ENCODE results near the gene KCNH2. TPM values are rescaled to one million over a fixed set of nuclear protein-coding genes. Genes with fewer than 3 reads are reported as not detected.

The KCNH2 gene
- total RNA-seq, 1 experiment from 2014 or later, result 1.5 TPM

- no TSS peak for BruUV-seq (replicated peaks)
- Histone ChIP-seq H3K27me3 (replicated peaks; ENCODE audit: insufficient read depth, low read depth, low read length, poor library complexity) (no peaks in the 10 kb centered on the region), H3K4me1 (ENCODE audit: insufficient read depth, low read length, poor library complexity, severe bottlenecking) (no peaks in the 10 kb centered on the region), H3K9me3 (ENCODE audit: low read depth, low read length, poor library complexity, severe bottlenecking) (no peaks in the 10 kb centered on the region), H3K27ac (ENCODE audit: low read depth, low read length, poor library complexity, severe bottlenecking) (no peak overlapping the region), H3K4me3 (ENCODE audit: low read depth, low read length, poor library complexity, severe bottlenecking) (no peak overlapping the region), H3K36me3 (ENCODE audit: insufficient read depth, low read length, poor library complexity, severe bottlenecking) (no peaks in the 10 kb centered on the region)
- no peak for DNase-seq (ENCODE audit: low spot score)
- POLR2A ChIA-PET (ENCODE audit: low non-redundant PET), result no interaction called here
- no peak for TF ChIP-seq EZH2 (IDR thresholded peaks at IDR 0.05; ENCODE audit: borderline replicate concordance, low read depth, low read length, poor library complexity, severe bottlenecking)
- TF ChIP-seq, protein P1, sequence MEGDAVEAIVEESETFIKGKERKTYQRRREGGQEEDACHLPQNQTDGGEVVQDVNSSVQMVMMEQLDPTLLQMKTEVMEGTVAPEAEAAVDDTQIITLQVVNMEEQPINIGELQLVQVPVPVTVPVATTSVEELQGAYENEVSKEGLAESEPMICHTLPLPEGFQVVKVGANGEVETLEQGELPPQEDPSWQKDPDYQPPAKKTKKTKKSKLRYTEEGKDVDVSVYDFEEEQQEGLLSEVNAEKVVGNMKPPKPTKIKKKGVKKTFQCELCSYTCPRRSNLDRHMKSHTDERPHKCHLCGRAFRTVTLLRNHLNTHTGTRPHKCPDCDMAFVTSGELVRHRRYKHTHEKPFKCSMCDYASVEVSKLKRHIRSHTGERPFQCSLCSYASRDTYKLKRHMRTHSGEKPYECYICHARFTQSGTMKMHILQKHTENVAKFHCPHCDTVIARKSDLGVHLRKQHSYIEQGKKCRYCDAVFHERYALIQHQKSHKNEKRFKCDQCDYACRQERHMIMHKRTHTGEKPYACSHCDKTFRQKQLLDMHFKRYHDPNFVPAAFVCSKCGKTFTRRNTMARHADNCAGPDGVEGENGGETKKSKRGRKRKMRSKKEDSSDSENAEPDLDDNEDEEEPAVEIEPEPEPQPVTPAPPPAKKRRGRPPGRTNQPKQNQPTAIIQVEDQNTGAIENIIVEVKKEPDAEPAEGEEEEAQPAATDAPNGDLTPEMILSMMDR (conservative IDR thresholded peaks at IDR 0.05; ENCODE audit: low read depth, low read length), result no peak
- CTCF ChIA-PET, result no interaction called here
- intact Hi-C loops (cut with micrococcal nuclease; ENCODE audit: unreplicated experiment), result no loop called here
Observed at GRCh38 chr7:150951181-150951520, 27.0 kb downstream of the KCNH2 start.

DNA sequence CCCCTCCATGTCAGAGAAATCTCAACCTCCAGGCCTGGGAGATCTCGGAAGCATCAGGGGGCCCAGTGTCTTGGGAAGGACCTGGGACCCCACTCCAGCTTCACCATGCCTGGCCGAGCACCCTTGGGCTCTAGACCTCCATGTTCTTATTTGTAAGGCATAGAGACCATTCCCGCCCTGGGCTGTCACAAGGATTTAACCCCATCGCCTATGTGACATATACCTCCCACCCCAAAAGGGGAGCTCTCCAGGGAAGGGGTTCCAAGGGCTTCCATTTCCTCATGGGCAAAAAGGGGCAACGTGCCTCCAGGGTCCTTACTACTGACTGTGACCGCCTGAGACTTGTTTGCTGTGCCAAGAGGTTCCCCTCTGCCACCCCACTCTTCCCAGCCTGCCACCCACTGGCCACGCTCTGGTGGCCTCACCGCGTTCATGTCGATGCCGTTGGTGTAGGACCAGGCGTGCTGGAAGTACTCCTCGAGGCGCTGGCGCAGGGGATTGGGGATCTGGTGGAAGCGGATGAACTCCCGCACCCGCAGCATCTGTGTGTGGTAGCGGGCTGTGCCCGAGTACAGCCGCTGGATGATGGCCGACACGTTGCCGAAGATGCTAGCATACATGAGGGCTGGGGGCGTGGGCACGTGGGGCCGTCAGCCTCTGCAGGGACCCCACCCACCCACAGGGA is 27.5 kb downstream of the KCNH2 start:
- no peak for DNase-seq (ENCODE audit: low spot score)
- intact Hi-C loops (cut with micrococcal nuclease; ENCODE audit: unreplicated experiment), result no loop called here
- Histone ChIP-seq H3K9me3 (ENCODE audit: low read depth, low read length, poor library complexity, severe bottlenecking) (no peaks in the 10 kb centered on the region), H3K27me3 (replicated peaks; ENCODE audit: insufficient read depth, low read depth, low read length, poor library complexity) (no peaks in the 10 kb centered on the region), H3K4me1 (ENCODE audit: insufficient read depth, low read length, poor library complexity, severe bottlenecking) (peaks cover 4% of the 10 kb centered on the region), H3K36me3 (ENCODE audit: insufficient read depth, low read length, poor library complexity, severe bottlenecking) (no peaks in the 10 kb centered on the region), H3K4me3 (ENCODE audit: low read depth, low read length, poor library complexity, severe bottlenecking) (no peak overlapping the region), H3K27ac (ENCODE audit: low read depth, low read length, poor library complexity, severe bottlenecking) (no peak overlapping the region)
- no TSS peak for BruUV-seq (replicated peaks)
- ChIA-PET CTCF (no interaction called here), POLR2A (ENCODE audit: low non-redundant PET) (no interaction called here)
- TF ChIP-seq, protein P1 (conservative IDR thresholded peaks at IDR 0.05; ENCODE audit: low read depth, low read length), result no peak
- no peak for TF ChIP-seq EZH2 (IDR thresholded peaks at IDR 0.05; ENCODE audit: borderline replicate concordance, low read depth, low read length, poor library complexity, severe bottlenecking)

DNA sequence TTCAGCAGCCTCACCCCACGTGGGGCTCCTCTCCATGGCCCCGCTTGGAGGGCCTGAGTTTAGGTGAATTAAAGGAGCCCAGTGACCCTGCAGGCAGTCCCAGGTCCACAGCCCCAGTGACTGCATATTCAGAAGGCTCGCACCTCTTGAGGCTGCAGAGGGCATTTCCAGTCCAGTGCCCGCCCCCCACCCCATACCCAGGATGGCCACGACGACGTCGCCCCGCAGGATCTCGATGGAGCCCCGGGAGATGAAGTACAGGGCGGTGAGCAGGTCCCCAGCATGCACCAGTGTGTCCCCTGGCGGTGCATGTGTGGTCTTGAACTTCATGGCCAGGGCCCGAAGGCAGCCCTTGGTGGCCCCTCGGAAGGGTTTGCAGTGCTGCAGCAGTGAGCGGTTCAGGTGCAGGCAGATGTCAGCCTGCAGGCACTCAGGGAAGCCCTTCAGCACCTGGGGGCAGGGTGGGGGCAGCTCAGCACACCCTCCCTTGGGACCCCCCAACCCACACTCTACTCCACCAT is 28.1 kb downstream of the KCNH2 start:
- no peaks in the 10 kb centered on the region for H3K9me3 ChIP-seq (ENCODE audit: low read depth, low read length, poor library complexity, severe bottlenecking)
- H3K27ac ChIP-seq (ENCODE audit: low read depth, low read length, poor library complexity, severe bottlenecking), result no peak overlapping the region
- POLR2A ChIA-PET (ENCODE audit: low non-redundant PET), result no interaction called here
- CTCF ChIA-PET, result no interaction called here
- H3K4me3 ChIP-seq (ENCODE audit: low read depth, low read length, poor library complexity, severe bottlenecking), result no peak overlapping the region
- no peaks in the 10 kb centered on the region for H3K27me3 ChIP-seq (replicated peaks; ENCODE audit: insufficient read depth, low read depth, low read length, poor library complexity)
- intact Hi-C loops (cut with micrococcal nuclease; ENCODE audit: unreplicated experiment), result no loop called here
- TF ChIP-seq, protein P1 (conservative IDR thresholded peaks at IDR 0.05; ENCODE audit: low read depth, low read length), result no peak
- TF ChIP-seq EZH2 (IDR thresholded peaks at IDR 0.05; ENCODE audit: borderline replicate concordance, low read depth, low read length, poor library complexity, severe bottlenecking), result no peak
- no peaks in the 10 kb centered on the region for H3K36me3 ChIP-seq (ENCODE audit: insufficient read depth, low read length, poor library complexity, severe bottlenecking)
- peaks cover 9% of the 10 kb centered on the region for H3K4me1 ChIP-seq (ENCODE audit: insufficient read depth, low read length, poor library complexity, severe bottlenecking)
- no peak for DNase-seq (ENCODE audit: low spot score)
- BruUV-seq (replicated peaks), result no TSS peak
